DMS79 (cell line): Measurements from ENCODE around the gene GMNN.
"Not testable (repeated sequence)": the region's sequence is repeated elsewhere in the genome, so short reads cannot be mapped to it uniquely, and the experiment has no call there.

Experiments
- DNase-seq: peaks from one replicate; lab custom pipeline; 2025; lab: John Stamatoyannopoulos, UW

Gene GMNN

GRCh38 chr6:24761851-24762250 is 12.9 kb upstream of the GMNN start:
- DNase-seq: no peak

DNA sequence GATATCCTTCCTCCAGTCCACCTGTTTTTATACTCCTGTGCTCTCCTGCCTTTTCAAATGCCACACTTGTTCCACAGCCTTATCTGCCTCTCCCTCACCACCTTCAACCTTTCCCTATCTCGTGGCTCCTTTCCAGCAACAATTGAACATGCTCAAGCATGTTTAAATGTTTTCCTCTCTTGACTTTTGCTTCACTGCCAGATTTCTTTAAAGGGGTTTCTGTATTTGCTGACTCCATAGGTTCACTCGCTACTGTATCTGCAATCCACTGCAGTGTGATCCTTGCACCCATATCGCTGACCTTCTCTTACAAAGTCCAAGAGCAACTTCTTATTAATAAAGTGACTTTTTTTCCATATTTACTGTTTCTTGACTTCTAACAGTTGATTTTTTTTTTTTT is 11.2 kb upstream of the GMNN start:
- peak; percentile 91 for DNase-seq

GRCh38 chr6:24764833-24765828 is 9.6 kb upstream of the GMNN start:
- DNase-seq: not testable (repeated sequence)

GRCh38 chr6:24765968-24766367 is 8.8 kb upstream of the GMNN start:
- not testable (repeated sequence) for DNase-seq

GRCh38 chr6:24766680-24767462 is 7.9 kb upstream of the GMNN start:
- no peak for DNase-seq

DNA sequence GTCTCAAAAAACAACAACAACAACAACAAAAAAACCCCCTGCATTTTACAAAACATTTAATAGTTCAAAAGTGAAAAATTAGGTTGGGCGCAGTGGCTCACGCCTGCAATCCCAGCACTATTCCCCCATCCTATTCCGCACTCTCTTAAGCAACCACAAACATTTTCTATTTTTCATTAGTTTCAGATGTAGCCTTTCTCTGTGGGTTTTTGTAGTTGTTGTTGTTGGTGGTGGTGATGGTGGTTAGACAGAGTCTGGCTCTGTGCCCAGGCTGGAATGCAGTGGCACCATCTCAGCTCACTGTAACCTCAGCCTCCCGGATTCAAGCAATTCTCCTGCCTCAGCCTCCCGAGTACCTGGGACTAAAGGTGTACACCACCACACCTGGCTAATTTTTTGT is 6.4 kb upstream of the GMNN start:
- DNase-seq: no peak

DNA sequence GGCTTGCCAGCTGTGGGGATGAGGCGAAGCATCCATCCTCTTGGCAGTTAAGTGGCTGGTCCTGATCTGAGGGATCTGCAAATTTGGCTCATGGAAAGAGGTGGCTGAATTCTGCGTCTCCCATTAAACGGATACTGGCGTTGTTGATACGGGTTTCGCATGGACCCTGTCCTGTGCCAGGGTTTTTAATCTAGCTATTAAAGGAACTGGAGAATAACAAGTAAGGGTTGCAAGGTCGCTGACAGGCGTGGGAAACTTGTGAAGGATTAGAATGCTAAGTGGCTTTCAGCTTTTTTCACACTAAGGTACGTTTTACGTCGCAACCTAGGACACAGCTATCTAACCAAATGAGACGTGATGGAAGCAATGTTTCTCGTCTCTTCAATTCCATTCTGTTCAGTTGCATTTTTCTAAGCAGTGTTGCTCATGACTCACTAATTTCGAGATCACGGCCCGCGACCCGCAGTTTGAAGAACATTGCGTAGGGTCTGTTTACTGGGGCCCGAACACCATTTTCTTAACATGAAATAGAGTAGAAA is 852 bp downstream of the GMNN start:
- peak; percentile 60 for DNase-seq

DNA sequence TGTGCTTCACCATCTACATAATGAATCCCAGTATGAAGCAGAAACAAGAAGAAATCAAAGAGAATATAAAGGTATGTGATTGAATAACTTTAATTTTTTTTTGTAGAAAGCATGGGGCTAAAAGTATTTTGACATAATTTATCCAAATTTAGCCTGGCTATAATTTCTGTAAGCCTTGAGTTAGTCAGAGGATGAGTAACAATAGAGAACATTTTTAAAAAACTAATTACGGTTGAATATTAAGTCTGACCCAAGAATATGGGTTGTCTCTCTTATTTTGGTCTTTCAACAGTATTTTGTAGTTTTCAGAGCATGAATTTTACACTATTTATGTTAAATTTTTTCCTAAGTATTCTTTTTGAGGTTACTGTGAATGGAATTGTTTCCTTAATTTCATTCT is 2.5 kb downstream of the GMNN start:
- no peak for DNase-seq

DNA sequence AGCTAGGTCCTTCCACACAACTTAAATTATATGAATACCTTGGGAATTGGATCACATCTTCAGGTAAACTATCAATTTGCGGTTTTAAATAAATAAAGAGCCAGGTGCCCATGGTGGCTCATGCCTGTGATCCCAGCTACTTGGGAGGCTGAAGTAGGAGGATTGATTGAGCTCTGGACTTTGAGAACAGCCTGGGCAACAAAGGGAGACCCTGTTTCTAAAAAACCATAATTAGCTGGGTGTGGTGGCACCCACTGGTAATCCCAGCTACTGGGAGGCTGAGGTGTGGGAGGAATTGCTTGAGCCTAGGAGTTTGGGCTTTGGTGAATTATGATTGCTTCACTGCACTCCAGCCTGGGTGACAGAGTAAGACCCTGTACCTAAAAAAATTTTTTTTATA is 3.4 kb downstream of the GMNN start:
- no peak for DNase-seq

DNA sequence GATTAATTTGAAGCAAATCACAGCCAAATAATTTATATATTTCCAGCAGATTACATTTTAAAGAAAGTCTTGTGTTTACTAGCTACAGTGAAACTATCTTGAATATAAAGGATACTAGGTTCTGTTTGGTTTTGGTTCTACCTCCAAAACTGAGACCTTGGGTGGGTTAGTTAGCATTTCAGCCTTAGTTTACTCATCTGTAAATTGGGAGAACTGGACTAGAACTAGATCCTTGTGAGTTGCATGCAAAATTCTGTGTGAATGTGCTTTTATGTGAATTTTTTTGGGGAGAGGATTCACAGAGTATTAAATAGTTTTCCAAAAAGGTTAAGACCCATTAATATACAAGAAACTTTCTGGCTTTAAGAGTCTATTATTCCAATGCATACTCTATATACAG is 4.1 kb downstream of the GMNN start:
- no peak for DNase-seq

- DNase-seq: no peak
Observed at GRCh38 chr6:24779416-24780016, 4.8 kb downstream of the GMNN start.

DNA sequence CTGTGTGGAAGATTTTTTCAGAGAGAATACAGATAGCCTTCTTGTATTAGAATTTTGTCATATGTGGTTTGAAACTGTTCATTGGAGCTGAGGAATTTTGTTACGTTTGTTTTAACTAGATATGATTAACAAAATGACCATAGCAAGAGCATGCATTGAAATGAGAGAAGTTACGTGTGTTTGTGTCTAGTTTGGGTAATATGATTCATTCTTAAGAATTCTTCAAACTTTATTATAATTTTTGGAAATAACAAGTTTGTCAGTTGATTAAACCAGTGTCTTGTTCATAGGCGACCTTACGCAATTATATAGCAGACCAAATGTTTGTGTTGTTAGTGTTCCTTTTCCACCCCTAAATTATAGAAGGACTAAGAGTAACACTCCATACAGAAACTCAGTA is 5.5 kb downstream of the GMNN start:
- no peak for DNase-seq

- no peak for DNase-seq
Observed at GRCh38 chr6:24788031-24788665, 13.4 kb downstream of the GMNN start.

DNA sequence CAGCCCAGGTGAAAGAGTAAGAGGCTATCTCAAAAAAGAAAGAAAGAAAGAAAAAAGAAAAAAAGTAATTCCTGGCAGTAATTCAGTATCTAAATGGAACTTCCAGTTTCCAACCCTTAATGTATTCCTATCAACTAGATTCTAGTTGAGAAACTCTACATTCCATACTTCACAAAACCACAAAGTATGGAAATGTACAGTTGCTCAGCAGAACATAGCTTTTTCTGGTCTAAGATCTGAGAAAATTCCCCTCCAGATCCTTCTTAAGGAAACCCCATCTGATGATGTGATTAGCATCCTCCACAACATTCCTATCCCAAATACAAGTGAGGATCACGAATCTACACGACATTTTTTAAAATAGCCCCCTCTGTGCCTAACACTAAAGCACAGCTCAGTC is 20.4 kb downstream of the GMNN start:
- no peak for DNase-seq

GRCh38 chr6:24796616-24797290 is 22.0 kb downstream of the GMNN start:
- no peak for DNase-seq

DNA sequence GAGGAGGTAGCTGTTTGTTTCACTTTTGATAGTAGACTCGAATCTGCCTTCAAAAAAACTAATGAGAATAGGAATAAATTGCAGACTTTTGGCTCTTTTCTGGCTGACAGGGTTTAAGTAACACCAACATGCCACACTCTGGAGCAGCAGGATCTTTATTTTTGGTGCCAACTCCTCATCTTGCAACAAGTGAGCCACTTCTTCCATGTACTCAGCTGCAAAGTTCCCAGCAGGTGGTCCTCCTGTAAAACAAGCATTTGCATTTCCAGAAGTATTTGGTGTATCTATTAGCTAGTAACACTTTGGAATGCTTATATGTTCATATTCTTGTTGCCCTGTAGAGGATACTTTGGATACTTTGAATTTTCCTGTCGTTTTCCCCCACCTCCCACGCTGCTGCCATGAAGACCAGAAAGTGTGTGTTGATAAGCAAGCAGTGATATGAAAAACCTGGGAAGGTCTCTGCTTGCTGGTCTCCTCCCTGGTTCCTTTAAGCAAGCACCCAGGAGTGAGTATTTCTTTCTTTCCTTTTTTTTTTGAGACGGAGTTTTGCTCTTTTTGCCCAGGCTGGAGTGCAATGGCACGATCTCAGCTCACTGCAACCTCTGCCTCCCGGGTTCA is 23.0 kb downstream of the GMNN start:
- DNase-seq: peak; percentile 55

DNA sequence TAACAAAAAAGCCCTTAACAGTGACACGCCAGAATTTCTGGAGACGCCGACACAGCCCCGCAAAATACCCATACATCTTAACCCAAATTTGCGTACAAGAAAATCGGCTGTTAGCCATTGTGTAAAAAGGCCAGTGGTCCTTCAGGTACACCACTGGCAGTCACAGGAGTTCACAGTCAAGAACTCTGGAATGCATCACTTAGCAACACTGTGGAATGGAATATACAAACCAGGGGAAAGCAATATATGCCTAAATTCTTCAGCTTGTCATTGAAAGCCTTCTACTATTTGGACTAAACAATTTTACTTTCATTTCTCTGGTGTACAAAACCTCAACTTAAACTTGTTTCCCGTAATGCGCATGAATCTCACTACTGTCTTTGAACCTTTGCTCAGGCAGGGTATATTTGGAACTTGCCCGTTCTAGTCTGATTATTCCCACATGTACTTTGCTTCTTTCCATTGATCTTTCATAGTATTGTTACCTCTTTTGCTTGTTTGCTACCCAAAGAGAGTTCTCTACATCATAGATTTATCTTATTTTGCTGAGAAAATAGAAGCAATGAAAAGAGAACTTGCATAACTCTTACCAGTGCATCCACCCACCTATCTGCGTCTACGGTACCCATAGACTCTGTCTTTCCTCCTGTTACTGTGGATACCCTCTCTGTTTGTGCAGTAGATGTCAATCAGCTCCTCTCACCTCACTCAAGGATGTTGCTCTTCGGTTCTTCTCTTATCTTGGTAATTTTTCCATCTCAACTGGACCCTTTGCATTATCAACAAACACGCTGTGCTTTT is 24.2 kb downstream of the GMNN start, which contains the start of gene ARMH2:
TSS of gene ARMH2 (minus strand) at position 178 of the 801 bp plus-strand sequence. CDS start at position 118, 60 bp downstream.
- no peak for DNase-seq

DNA sequence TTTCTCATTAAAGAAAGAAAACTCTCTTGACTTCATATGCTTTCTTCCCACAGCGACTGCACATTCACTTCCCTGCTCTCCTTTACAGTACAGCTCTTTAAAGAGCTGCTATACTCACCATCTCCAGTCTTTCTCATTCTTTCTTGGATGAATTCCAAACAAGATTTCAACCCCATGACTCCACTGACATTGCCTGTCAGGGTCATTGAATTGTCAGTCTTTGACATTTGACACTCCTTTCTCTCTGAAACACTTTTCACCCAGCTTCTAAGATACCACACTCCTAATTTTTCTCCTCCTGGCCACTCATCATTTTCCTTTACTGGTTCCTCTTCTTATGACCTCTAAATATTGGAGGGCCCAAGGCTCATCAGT is 24.8 kb downstream of the GMNN start:
- no peak for DNase-seq

DNA sequence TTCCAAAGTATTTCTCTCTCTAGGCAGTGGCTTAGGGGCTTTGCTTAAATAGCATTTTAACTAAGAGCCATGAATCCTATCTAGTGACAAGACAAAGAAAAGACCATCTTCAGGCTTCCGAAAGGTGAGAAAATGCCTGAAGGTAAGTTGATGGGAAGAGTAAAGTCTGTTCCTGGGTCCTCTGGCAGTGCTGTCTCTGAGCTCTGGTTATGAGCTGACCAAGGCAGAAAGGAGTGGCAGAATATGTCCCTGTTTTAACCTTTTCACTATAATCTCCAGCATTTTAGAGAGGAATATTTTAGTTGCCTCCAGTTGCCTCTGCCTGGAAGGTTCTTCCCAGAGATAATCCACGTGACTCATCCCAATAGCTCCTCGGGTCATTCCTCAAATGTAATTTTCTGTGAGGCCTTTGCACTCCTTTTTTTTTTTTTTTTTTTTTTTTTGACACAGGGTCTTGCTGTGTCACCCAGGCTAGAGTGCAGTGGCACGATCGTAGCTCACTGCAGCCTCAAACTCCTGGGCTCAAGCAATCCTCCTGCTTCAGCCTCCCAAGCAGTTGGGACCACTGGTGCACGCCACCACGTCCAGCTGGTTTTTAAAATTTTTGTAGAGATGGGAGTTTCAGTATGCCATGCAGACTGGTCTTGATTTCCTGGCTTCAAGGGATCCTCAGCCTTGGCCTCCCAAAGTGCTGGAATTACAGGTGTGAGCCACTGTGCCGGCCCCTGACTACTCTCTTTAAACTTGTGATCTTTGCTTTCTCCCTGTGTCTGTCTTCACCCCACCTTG is 27.7 kb downstream of the GMNN start:
- no peak for DNase-seq
